Liver (tissue), 9 donors: ENCODE data around the gene FOXRED1. TPM values are rescaled to one million over a fixed set of nuclear protein-coding genes. Genes with fewer than 3 reads are reported as not detected.

ENCODE experiments used
- DNase-seq: peaks from one replicate; pipeline ENCODE4 v3.0.0-alpha.2; 2017; ENCODE audit warnings: low spot score
- H3K27ac ChIP-seq, 2 donors: one replicate each; pipeline ENCODE4 v1.7.0; 2013; ENCODE audit warnings: inconsistent platforms in 2 of 2, low read length in 2 of 2, control low read depth in 1 of 2, low read depth in 1 of 2, mild to moderate bottlenecking in 1 of 2
- H3K27me3 ChIP-seq, 4 donors: one replicate each; pipeline versions ENCODE4 v1.6.1 to v1.7.0; 2013; ENCODE audit warnings: low read length in 3 of 4, inconsistent platforms in 1 of 4, mild to moderate bottlenecking in 1 of 4, moderate library complexity in 1 of 4; ENCODE audit not compliant: control insufficient read depth in 4 of 4, insufficient read depth in 4 of 4
- H3K36me3 ChIP-seq, 4 donors: one replicate each; pipeline versions ENCODE4 v1.6.1 to v1.7.0; 2013; ENCODE audit warnings: low read length in 3 of 4, mild to moderate bottlenecking in 3 of 4, low read depth in 1 of 4, moderate library complexity in 1 of 4; ENCODE audit not compliant: control insufficient read depth in 4 of 4, insufficient read depth in 3 of 4
- H3K4me1 ChIP-seq, 4 donors: one replicate each; pipeline versions ENCODE4 v1.6.1 to v1.7.0; 2013; ENCODE audit warnings: low read length in 3 of 4, mild to moderate bottlenecking in 3 of 4, moderate library complexity in 1 of 4; ENCODE audit not compliant: control insufficient read depth in 4 of 4, insufficient read depth in 4 of 4
- H3K4me3 ChIP-seq, 3 donors: one replicate each; pipeline versions ENCODE4 v1.6.1 to v1.7.0; 2013; ENCODE audit warnings: low read length in 3 of 3, control low read depth in 1 of 3, low read depth in 1 of 3, mild to moderate bottlenecking in 1 of 3
- H3K9ac ChIP-seq, 2 donors: one replicate each; pipeline ENCODE4 v1.7.0; 2013; ENCODE audit warnings: low read length in 2 of 2, mild to moderate bottlenecking in 2 of 2, moderate library complexity in 2 of 2, control low read depth in 1 of 2, low read depth in 1 of 2
- H3K9me3 ChIP-seq, 4 donors: one replicate each; pipeline versions ENCODE4 v1.6.1 to v1.7.0; 2013; ENCODE audit warnings: low read length in 3 of 4; ENCODE audit not compliant: control insufficient read depth in 4 of 4
- ATF3 ChIP-seq: IDR thresholded peaks from 2 replicates; pipeline ENCODE4 v1.6.1; 2016; ENCODE audit warnings: antibody characterized with exemption
- CTCF ChIP-seq: fragments of 150-350 bp; IDR thresholded peaks from 2 replicates; pipeline ENCODE4 v1.5.1; 2017; ENCODE audit warnings: improper control_type of control experiment, low read depth, low read length; ENCODE audit not compliant: missing input control
- FOXA1 ChIP-seq: IDR thresholded peaks from 2 replicates; pipeline ENCODE4 v1.6.1; 2016; ENCODE audit warnings: antibody characterized with exemption
- FOXA2 ChIP-seq: IDR thresholded peaks from 2 replicates; pipeline ENCODE4 v1.6.1; 2016; ENCODE audit warnings: antibody characterized with exemption
- GABPA ChIP-seq, 2 donors: IDR thresholded peaks in 1 of 2; conservative IDR thresholded peaks in 1 of 2; 2 replicates each; pipeline ENCODE4 v1.6.1; 2016; ENCODE audit warnings: antibody characterized with exemption in 2 of 2, mild to moderate bottlenecking in 1 of 2, moderate library complexity in 1 of 2
- HNF4G ChIP-seq: IDR thresholded peaks from 2 replicates; pipeline ENCODE4 v1.6.1; 2016; ENCODE audit warnings: antibody characterized with exemption
- JUND ChIP-seq, 2 donors: IDR thresholded peaks; 2 replicates each; pipeline ENCODE4 v1.6.1; 2016; ENCODE audit warnings: antibody characterized with exemption in 2 of 2
- MAX ChIP-seq: IDR thresholded peaks from 2 replicates; pipeline ENCODE4 v1.6.1; 2016; ENCODE audit warnings: antibody characterized with exemption
- NR2F2 ChIP-seq: IDR thresholded peaks from 2 replicates; pipeline ENCODE4 v1.6.1; 2016; ENCODE audit warnings: antibody characterized with exemption
- RAD21 ChIP-seq, 2 donors: IDR thresholded peaks; 2 replicates each; pipeline ENCODE4 v1.6.1; 2016; ENCODE audit warnings: antibody characterized with exemption in 2 of 2, mild to moderate bottlenecking in 2 of 2
- REST ChIP-seq: IDR thresholded peaks from 2 replicates; pipeline ENCODE4 v1.6.1; 2016; ENCODE audit warnings: antibody characterized with exemption, mild to moderate bottlenecking
- RXRA ChIP-seq, 2 donors: IDR thresholded peaks; 2 replicates each; pipeline ENCODE4 v1.6.1; 2017 to 2018; ENCODE audit warnings: antibody characterized with exemption in 2 of 2, mild to moderate bottlenecking in 1 of 2
- SP1 ChIP-seq: IDR thresholded peaks from 2 replicates; pipeline ENCODE4 v1.6.1; 2018; ENCODE audit warnings: antibody characterized with exemption, mild to moderate bottlenecking
- TAF1 ChIP-seq: conservative IDR thresholded peaks from 2 replicates; pipeline ENCODE4 v1.6.1; 2016; ENCODE audit warnings: antibody characterized with exemption, mild to moderate bottlenecking
- YY1 ChIP-seq: IDR thresholded peaks from 2 replicates; pipeline ENCODE4 v1.6.1; 2016; ENCODE audit warnings: antibody characterized with exemption, mild to moderate bottlenecking
- ZBTB33 ChIP-seq: IDR thresholded peaks from 2 replicates; pipeline ENCODE4 v1.6.1; 2016; ENCODE audit warnings: antibody characterized with exemption
- WGBS: extraction: QIAGEN DNeasy Blood & Tissue Kit; methylation state at CpG from one replicate; pipeline ENCODE4 v1.1.7; 2013; 5-methylcytosine and 5-hydroxymethylcytosine counted together
- polyA plus RNA-seq, 2 donors: library from polyadenylated mRNA; stranded (reverse) in 1 of 2; unstranded in 1 of 2; fragments of 200-250 nt in 1 of 2; fragments of >200 nt in 1 of 2; fragmentation: Nextera tagmentation in 1 of 2; extraction: Ambion mirVana in 1 of 2; gene quantifications; one replicate each; pipeline versions ENCODE4 v1.2.1 to v1.2.3, GENCODE V29; 2013 to 2015
- total RNA-seq, 2 donors: library from RNA; depleted of rRNA; stranded (reverse); fragments of >200 nt; gene quantifications; one replicate each; pipeline ENCODE4 v1.2.3, GENCODE V29; 2014
- donor health status: healthy.
- donor health status: healthy.
- donor health status: healthy.
- donor health status: healthy.
- donor health status: healthy.

FOXRED1 gene
- total and polyA plus RNA-seq, 4 donors, result 24.0 to 38.9 (median 29.8) TPM

GRCh38 chr11:126297004-126297403 is 28.1 kb downstream of the FOXRED1 start:
- WGBS, result 88% methylated on average over 2 of the region's 2 CpGs
- TF ChIP-seq REST (no peak), ZBTB33 (no peak), FOXA1 (no peak), HNF4G (no peak), RXRA (IDR thresholded peaks at IDR 0.05) (no peak), SP1 (no peak), FOXA2 (no peak), NR2F2 (no peak), TAF1 (no peak)
- H3K4me1 ChIP-seq, result no peaks in the 10 kb centered on the region
- H3K27me3 ChIP-seq, result no peaks in the 10 kb centered on the region
- H3K9me3 ChIP-seq, result no peaks in the 10 kb centered on the region
- no peak overlapping the region for H3K4me3 ChIP-seq
- H3K36me3 ChIP-seq, result peaks cover 7 to 27% (median 18%) of the 10 kb centered on the region in 4 donors
- no peak overlapping the region for H3K9ac ChIP-seq
- no peak overlapping the region for H3K27ac ChIP-seq
- DNase-seq, result no peak

- DNase-seq, result peak; percentile 87
- Histone ChIP-seq H3K4me1 (peaks cover 0 to 14% (median 11%) of the 10 kb centered on the region in 4 donors), H3K36me3 (peaks cover 0 to 2% (median 0%) of the 10 kb centered on the region in 4 donors), H3K4me3 (peak within 1 kb of the TSS; percentile 66 to 84 (median 83)), H3K9me3 (no peaks in the 10 kb centered on the region), H3K27me3 (no peaks in the 10 kb centered on the region), H3K9ac (peak within 1 kb of the TSS; percentile 51 to 76), H3K27ac (peak within 1 kb of the TSS; percentile 83 to 90)
- 3% methylated on average over 61 of the region's 61 CpGs for WGBS
- TF ChIP-seq REST (peak; percentile 18), GABPA (IDR thresholded peaks at IDR 0.05 in 1 of 2, conservative IDR thresholded peaks at IDR 0.05 in 1 of 2) (no peak), JUND (IDR thresholded peaks at IDR 0.05) (peak in 1 of 2 donors; percentile 45), NR2F2 (no peak), CTCF (no peak), RAD21 (IDR thresholded peaks at IDR 0.05) (peak; percentile 35 to 66), SP1 (peak; percentile 49), YY1 (peak; percentile 97), ATF3 (no peak), FOXA1 (no peak), MAX (peak; percentile 44), FOXA2 (no peak), ZBTB33 (no peak)
These were observed 34.9 kb downstream of the FOXRED1 start, which contains the start of gene DCPS for GRCh38 chr11:126303623-126304456. DCPS (plus strand) TSS chr11:126304060; CDS start chr11:126304081, 21 bp downstream.
